Subcutaneous abdominal adipose tissue (tissue), 5 donors: Measurements from ENCODE around the gene CRY1.

Experiments
- H3K27ac ChIP-seq: one replicate; pipeline ENCODE4 v1.7.0; 2013; ENCODE audit warnings: low read depth, mild to moderate bottlenecking, inconsistent platforms, low read length, moderate library complexity
- H3K27me3 ChIP-seq, 5 donors: one replicate each; pipeline ENCODE4 v1.7.0; 2013; ENCODE audit warnings: low read length in 5 of 5, inconsistent platforms in 1 of 5; ENCODE audit not compliant: control insufficient read depth in 5 of 5, insufficient read depth in 4 of 5
- H3K36me3 ChIP-seq, 5 donors: one replicate each; pipeline ENCODE4 v1.7.0; 2013; ENCODE audit warnings: low read length in 5 of 5; ENCODE audit not compliant: control insufficient read depth in 5 of 5, insufficient read depth in 5 of 5
- H3K4me1 ChIP-seq, 5 donors: one replicate each; pipeline ENCODE4 v1.7.0; 2013; ENCODE audit warnings: low read length in 5 of 5, mild to moderate bottlenecking in 3 of 5, moderate library complexity in 1 of 5; ENCODE audit not compliant: control insufficient read depth in 5 of 5, insufficient read depth in 5 of 5
- H3K4me3 ChIP-seq, 5 donors: one replicate each; pipeline ENCODE4 v1.7.0; 2013; ENCODE audit warnings: low read length in 5 of 5, low read depth in 1 of 5
- H3K9ac ChIP-seq, 5 donors: one replicate each; pipeline ENCODE4 v1.7.0; 2013; ENCODE audit warnings: low read length in 5 of 5, mild to moderate bottlenecking in 4 of 5, moderate library complexity in 3 of 5
- H3K9me3 ChIP-seq, 5 donors: one replicate each; pipeline ENCODE4 v1.7.0; 2013; ENCODE audit warnings: low read length in 5 of 5; ENCODE audit not compliant: control insufficient read depth in 5 of 5
- donor health status: healthy.
- donor health status: healthy.
- donor health status: healthy.
- donor health status: healthy.
- donor health status: healthy.

CRY1 gene

GRCh38 chr12:107096571-107096970 is 3.2 kb upstream of the CRY1 start:
- Histone ChIP-seq H3K9ac (no peak overlapping the region), H3K27me3 (no peaks in the 10 kb centered on the region), H3K36me3 (no peaks in the 10 kb centered on the region), H3K9me3 (no peaks in the 10 kb centered on the region), H3K4me1 (peaks cover 14 to 23% (median 22%) of the 10 kb centered on the region in 5 donors), H3K4me3 (no peak overlapping the region), H3K27ac (no peak overlapping the region)

GRCh38 chr12:107094183-107094448 is 767 bp upstream of the CRY1 start:
- Histone ChIP-seq H3K4me3 (peak overlapping the region; percentile 87 to 94 (median 90)), H3K27ac (peak overlapping the region; percentile 97), H3K4me1 (peaks cover 17 to 36% (median 31%) of the 10 kb centered on the region in 5 donors), H3K9me3 (no peaks in the 10 kb centered on the region), H3K9ac (peak overlapping the region; percentile 73 to 94 (median 83)), H3K27me3 (no peaks in the 10 kb centered on the region), H3K36me3 (no peaks in the 10 kb centered on the region)

- Histone ChIP-seq H3K36me3 (no peaks in the 10 kb centered on the region), H3K27ac (peak overlapping the region; percentile 97), H3K9me3 (peaks cover 0 to 2% (median 0%) of the 10 kb centered on the region in 5 donors), H3K9ac (peak overlapping the region; percentile 85 to 94 (median 93)), H3K4me1 (peaks cover 17 to 36% (median 31%) of the 10 kb centered on the region in 5 donors), H3K27me3 (no peaks in the 10 kb centered on the region), H3K4me3 (peak overlapping the region; percentile 83 to 90 (median 90))
Observed at GRCh38 chr12:107092669-107093416, 506 bp downstream of the CRY1 start.

- Histone ChIP-seq H3K9ac (peak overlapping the region; percentile 85 to 94 (median 93)), H3K9me3 (peaks cover 0 to 2% (median 0%) of the 10 kb centered on the region in 5 donors)
Observed at GRCh38 chr12:107091989-107092641, 1.2 kb downstream of the CRY1 start.

GRCh38 chr12:107091381-107091780 is 2.0 kb downstream of the CRY1 start:
- Histone ChIP-seq H3K9ac (peak overlapping the region in 4 of 5 donors; percentile 16 to 94 (median 41)), H3K9me3 (peaks cover 0 to 2% (median 0%) of the 10 kb centered on the region in 5 donors), H3K4me1 (peaks cover 17 to 36% (median 31%) of the 10 kb centered on the region in 5 donors), H3K27me3 (no peaks in the 10 kb centered on the region), H3K4me3 (peak overlapping the region; percentile 83 to 90 (median 90)), H3K27ac (peak overlapping the region; percentile 97), H3K36me3 (no peaks in the 10 kb centered on the region)

More at GRCh38 chr12:107091989-107092641, 1.2 kb downstream of the CRY1 start:
- peaks cover 17 to 36% (median 31%) of the 10 kb centered on the region in 5 donors for H3K4me1 ChIP-seq
- peak overlapping the region; percentile 83 to 90 (median 90) for H3K4me3 ChIP-seq
- H3K36me3 ChIP-seq: no peaks in the 10 kb centered on the region
- no peaks in the 10 kb centered on the region for H3K27me3 ChIP-seq
- H3K27ac ChIP-seq: peak overlapping the region; percentile 97

- Histone ChIP-seq H3K27me3 (no peaks in the 10 kb centered on the region), H3K27ac (no peak overlapping the region), H3K4me1 (peaks cover 17 to 36% (median 31%) of the 10 kb centered on the region in 5 donors), H3K9ac (no peak overlapping the region), H3K36me3 (no peaks in the 10 kb centered on the region), H3K9me3 (peaks cover 0 to 2% (median 0%) of the 10 kb centered on the region in 5 donors), H3K4me3 (peak overlapping the region in 3 of 5 donors; percentile 83 to 90 (median 90))
Observed at GRCh38 chr12:107090711-107091110, 2.6 kb downstream of the CRY1 start.

- H3K27ac ChIP-seq: no peak overlapping the region
- no peak overlapping the region for H3K4me3 ChIP-seq
- H3K36me3 ChIP-seq: no peaks in the 10 kb centered on the region
- H3K27me3 ChIP-seq: no peaks in the 10 kb centered on the region
- H3K9me3 ChIP-seq: peaks cover 0 to 2% (median 0%) of the 10 kb centered on the region in 5 donors
- H3K9ac ChIP-seq: no peak overlapping the region
- peaks cover 13 to 28% (median 22%) of the 10 kb centered on the region in 5 donors for H3K4me1 ChIP-seq
Observed at GRCh38 chr12:107088912-107089311, 4.4 kb downstream of the CRY1 start.

GRCh38 chr12:107086314-107086713 is 7.0 kb downstream of the CRY1 start:
- peaks cover under 1 to 11% (median 5%) of the 10 kb centered on the region in 5 donors for H3K4me1 ChIP-seq
- H3K27ac ChIP-seq: no peak overlapping the region
- H3K9ac ChIP-seq: no peak overlapping the region
- no peak overlapping the region for H3K4me3 ChIP-seq
- no peaks in the 10 kb centered on the region for H3K36me3 ChIP-seq
- H3K9me3 ChIP-seq: peaks cover 0 to 2% (median 0%) of the 10 kb centered on the region in 5 donors
- H3K27me3 ChIP-seq: no peaks in the 10 kb centered on the region

- Histone ChIP-seq H3K36me3 (no peaks in the 10 kb centered on the region), H3K9me3 (no peaks in the 10 kb centered on the region), H3K4me1 (peaks cover 0 to 10% (median 7%) of the 10 kb centered on the region in 5 donors), H3K27me3 (no peaks in the 10 kb centered on the region), H3K27ac (no peak overlapping the region), H3K9ac (no peak overlapping the region), H3K4me3 (no peak overlapping the region)
Observed at GRCh38 chr12:107081778-107082177, 11.6 kb downstream of the CRY1 start.

- Histone ChIP-seq H3K36me3 (no peaks in the 10 kb centered on the region), H3K9ac (no peak overlapping the region), H3K4me3 (no peak overlapping the region), H3K27ac (no peak overlapping the region), H3K27me3 (no peaks in the 10 kb centered on the region), H3K9me3 (no peaks in the 10 kb centered on the region), H3K4me1 (peaks cover 0 to 10% (median 7%) of the 10 kb centered on the region in 5 donors)
Observed at GRCh38 chr12:107080299-107080698, 13.1 kb downstream of the CRY1 start.
